Stimulated activated CD8-positive, alpha-beta memory T cell treated with anti-CD3 and anti-CD28 coated beads, Interleukin-2, amount 100 ng/mL, for 48 hours (primary cell): ENCODE results near the gene RCSD1.
A peak's percentile ranks its signal among the peaks of the same experiment; 100 is the strongest.
"Not testable (repeated sequence)": the region's sequence is repeated elsewhere in the genome, so short reads cannot be mapped to it uniquely, and the experiment has no call there.

Experiments
- DNase-seq, 2 donors: peaks; one replicate each; pipeline ENCODE4 v3.0.0-alpha.2; 2020; ENCODE audit warnings: low read depth in 2 of 2

The RCSD1 gene, protein sequence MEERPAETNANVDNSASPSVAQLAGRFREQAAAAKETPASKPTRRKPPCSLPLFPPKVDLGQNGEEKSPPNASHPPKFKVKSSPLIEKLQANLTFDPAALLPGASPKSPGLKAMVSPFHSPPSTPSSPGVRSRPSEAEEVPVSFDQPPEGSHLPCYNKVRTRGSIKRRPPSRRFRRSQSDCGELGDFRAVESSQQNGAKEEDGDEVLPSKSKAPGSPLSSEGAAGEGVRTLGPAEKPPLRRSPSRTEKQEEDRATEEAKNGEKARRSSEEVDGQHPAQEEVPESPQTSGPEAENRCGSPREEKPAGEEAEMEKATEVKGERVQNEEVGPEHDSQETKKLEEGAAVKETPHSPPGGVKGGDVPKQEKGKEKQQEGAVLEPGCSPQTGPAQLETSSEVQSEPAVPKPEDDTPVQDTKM

DNA sequence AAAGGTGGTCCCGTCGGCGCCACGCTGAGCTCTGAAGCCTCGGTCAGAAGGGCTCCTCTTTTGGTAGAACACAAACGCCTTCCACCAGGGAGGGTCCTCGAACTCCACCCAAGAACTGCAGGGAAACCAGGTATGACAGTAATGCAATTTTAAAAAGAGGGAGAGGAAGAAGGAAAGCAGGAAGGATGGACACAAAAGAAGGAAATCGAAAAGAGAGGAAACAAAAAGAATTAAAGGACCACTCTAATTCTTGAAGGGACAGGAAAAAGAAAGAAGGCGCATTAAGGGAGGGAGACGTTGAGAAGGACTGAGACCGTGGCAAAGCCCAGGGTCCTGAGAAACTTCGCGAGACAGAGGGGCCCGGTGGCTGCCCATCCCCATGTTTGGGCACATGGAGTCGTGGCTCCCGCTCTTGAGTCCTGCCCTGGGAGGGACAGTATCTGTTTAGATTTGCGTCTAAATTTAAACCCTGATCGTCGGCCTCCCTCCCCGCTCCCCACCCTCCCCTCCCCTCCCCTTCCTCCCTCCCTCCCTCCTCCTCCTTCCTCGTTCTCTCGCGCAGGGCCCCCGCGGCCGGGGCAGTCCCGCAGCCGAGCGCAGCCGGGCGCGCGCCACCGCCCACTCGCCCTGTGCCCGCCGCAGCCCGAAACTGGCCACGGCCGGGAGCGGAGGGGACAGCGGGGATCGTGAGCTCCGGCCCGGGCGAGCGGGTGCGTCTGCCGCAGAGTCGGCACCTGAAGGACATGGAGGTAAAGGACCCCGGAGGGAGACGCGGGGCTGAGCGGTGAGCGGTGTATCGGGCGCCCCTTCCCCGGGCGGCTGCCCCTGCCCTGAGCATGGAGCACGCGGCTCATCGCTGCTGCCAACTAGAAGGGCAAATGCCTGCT, at the start of gene RCSD1:
RCSD1 (plus strand) TSS at position 552 of the 887 bp plus-strand sequence; CDS start at position 744, 192 bp downstream.
- peak; percentile 57 to 71 for DNase-seq

DNA sequence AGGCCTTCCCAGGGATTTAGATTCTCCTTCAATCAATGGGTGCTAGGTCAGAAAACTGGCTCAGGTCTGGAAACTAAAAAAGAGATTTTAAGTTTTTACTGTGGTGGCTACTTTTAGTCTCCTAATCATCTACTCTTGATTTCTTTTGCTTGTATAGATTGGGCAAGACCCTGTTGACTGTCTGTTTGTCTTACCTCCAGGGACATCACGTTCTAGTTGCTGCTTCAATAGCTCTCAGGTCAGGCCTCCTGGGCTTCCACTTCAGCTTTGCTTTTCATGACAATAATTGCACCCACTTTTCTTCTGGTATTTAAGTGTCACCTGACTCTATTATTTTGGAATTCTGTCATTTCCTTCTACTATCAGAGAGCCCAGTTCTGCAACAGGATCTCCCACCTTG, 48.0 kb upstream of the RCSD1 start:
- no peak for DNase-seq

DNA sequence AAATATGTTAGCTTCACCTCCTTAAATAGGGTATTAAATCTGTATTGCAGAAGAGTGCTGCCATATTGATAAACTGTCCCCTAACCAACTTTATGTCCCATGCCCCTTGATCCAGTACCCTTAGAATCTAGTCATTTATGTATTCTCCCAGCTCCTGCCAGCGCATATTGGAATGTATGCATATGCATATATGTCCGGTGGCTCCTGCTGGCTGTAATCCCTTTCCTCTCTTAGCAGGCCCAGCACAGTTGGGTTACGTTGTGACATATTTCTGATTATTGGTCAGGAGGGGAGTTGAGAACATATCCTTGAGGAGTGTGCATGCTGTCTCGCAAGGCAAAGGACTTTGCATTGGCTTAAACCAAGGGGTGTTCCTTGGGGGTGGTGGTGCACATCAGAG, 47.3 kb upstream of the RCSD1 start:
- no peak for DNase-seq

DNA sequence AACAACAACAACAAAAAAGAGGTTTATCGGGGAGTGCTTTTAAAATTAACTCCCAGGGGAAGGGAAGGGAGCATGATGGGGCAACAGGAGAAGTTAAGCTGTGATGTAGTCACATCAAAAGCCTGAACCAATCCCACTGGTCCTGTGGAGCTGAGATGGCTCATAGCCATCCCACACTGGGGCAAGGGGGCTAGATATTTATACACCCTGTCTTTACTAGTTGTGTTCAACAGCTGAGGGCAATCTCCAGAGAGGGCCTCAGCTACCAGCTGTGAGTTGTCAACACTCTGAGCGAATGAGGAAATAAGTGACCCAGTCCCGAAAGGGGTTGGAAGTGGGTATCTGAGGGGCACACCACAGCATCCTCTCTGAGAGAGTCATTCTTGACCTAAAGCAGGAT, 45.5 kb upstream of the RCSD1 start:
- no peak for DNase-seq

DNA sequence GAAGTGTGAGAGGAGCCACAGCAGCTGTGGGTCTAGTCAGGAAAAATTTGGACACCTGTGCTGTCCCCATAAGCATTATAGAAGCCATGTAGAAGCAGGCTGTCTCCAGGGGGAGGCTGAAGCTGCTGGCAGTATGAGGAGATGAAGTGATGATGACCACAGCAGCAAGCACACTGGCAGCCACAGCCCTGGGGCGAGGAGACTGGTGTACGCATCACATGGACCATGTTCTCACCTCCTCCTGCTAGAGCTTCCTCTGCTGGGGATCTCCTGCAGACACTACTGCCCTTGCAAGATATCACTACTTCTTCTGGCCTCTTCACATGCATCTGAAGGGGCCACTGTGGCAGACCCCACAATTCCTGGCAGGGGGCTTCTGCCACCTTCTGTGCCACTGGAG, 42.7 kb upstream of the RCSD1 start:
- DNase-seq, result no peak

DNA sequence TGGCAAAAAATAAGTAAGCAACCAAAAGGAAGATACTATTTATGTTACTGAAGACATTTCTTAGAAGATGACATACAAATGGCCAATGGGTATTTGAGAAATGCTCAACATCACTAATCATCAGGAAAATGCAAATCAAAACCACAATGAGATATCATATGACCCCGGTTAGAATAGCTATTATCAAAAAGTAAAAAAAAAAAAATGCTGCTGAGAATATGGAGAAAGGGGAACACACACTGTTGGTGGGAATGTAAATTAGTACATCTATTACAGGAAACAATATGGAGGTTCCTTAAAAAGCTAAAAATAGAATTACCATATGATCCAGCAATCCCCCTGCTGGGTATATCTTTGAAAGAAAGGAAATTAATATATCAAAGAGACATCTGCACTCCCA, 42.2 kb upstream of the RCSD1 start:
- DNase-seq, result no peak

DNA sequence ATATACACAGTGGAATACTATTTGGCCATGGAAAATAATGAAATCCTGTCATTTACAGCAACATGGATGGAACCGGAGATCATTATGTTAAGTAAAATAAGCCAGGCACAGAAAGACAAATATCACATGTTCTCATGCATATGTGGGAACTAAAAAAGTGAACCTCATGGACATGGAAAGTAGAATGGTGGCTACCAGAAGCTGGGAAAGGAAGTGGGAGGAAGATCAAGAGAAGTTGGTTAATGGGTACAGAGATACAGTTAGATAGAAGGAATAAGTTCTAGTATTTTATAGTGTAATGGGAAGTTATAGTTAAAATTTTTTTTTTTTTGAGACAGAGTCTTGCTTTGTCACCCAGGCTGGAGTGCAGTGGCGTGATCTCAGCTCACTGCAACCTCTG, 41.7 kb upstream of the RCSD1 start:
- DNase-seq, result no peak

DNA sequence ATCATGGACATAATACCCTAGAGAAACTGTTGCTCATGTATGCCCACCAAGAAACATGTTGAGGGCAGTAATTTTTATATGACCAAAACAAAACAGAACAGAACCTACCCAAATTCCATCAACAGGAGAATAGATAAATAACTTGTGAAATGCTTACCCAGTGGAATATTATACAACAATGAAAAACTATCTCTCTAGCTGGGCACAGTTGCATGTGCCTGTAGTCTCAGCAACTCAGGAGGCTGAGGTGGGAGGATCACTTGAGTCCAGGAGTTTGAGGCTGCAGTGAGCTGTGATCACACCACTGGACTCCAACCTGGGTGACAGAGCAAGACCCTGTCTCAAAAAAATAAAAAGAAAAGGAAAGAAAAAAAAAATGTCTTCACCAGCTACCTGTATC, 37.6 kb upstream of the RCSD1 start:
- DNase-seq, result no peak

DNA sequence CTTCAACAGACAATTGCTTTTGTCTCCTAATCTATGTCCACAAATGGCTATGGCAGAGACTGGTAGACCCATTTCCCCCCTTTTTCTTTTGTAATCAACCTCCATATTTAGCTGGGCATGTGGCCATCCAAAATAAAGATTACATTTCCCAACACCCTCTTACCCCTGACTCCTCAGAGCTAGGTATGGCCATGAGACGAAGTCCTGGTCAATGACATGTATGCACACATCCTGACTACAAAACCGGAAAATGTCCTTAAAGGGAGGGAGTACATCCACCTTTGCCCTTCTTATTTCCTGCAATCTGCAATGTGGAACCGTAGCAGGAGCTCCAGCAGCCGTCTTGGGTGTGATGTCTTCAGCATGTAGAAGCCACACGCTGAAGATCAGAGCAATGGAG, 36.2 kb upstream of the RCSD1 start:
- DNase-seq, result no peak

DNA sequence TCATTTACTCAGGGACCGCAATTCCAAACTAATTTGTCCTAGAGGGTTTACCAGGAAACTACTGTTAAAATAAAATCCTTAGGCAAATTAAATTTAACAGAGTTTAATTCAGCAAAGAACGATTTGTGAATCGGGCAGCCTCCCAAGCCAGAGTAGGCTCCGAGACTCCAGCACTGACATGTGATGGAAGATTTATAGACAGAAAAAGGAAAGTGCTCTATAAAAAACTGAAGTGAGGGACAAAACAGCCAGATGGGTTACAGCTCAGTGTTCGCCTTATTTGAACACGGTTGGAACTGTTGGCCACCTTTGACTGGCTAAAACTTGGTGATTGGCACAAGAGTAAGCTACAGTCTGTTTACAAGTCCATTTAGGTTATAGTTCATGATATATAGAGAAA, 35.2 kb upstream of the RCSD1 start:
- DNase-seq, result no peak

DNA sequence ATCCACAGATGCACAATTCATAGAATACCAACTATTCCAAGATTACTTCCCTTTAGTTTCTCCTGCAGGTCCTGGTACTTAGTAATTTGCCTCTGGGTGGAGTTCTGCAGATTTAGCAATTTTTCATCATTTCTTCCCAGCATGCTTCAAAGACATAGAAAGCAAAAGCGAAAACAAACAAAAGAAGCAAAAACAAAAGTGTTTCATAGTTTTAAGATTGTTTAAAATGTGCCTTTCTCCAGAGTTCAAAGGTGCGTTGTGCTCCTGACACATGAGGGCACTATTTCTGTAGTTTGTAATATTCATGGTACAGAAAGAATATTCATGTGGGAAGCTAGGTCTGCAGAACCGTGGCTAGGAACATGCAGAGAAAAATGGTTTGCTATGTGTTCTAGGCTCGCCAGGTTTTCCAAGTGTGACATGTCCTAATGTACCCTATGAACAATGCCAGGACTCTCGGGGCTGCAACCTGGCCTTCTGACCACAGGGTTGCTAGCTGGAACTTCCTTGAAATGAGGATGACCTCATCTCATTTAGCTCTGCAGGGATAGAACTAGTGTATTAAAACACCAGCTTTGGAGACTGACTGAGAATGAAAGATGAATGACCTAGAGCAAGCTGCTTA, 30.0 kb upstream of the RCSD1 start:
- DNase-seq, result no peak

DNA sequence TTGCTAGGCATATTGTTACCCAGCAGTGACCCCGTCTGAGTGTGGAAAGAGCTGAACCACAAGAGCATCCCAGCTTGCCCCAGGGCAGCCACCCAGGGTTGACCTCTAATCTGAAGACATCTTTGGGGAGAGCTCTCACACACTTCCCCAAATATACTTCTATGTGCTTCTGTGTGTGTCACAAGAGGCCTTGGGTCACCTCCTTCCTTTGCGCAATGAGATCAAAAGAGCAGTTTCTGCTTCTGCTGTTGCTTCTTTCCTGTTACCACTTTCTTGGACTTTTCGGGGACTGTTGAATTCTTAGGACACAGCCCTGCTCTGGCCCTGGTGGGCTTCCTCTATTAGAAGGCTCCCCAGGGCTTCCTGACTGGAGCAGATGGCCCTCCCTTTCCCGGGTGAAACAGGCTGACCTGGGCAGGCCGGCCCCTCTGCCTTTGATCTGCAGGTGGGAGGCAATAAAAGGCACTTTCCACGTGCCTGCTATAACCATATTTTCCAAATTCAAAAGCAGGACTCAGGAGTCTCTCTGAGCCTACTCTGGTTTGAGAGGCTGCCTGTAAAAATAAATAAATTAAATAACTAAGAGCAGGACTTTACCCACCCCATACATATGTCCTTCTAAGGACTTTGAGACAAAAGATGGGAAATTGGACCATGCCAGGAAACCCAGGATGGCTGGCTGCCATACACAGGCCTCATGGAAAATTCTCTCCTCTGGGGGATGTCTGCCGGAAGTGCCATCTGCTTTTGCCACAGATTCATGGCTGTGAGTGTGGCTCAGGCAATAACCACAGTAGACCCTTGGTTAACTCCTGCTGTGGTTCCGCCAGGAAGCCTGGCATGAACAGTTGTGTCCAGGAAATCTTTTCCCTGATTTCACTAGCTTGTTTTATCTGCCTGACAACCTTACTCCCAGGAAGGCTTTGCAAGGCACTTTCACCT, 28.3 kb upstream of the RCSD1 start:
- DNase-seq, result no peak

DNA sequence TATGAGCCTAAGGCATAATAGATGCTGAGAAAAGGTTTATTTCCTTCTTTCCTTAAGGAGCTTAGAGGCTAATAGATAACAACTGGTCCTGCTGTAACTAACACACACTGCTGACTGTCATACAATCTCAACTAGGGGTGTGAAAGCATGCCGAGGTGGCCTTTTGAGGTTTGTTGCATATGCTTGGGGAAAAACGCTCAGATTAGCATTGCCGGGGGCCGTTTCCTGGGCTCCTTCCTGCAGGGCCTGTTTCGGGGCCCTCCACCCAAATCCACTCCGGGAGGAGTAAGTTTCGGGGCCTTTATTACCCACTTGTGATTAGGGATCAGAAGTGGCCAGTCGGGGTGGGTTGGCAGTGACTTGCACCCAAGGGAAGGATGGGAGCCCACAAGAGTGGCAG, 27.2 kb upstream of the RCSD1 start:
- no peak for DNase-seq

DNA sequence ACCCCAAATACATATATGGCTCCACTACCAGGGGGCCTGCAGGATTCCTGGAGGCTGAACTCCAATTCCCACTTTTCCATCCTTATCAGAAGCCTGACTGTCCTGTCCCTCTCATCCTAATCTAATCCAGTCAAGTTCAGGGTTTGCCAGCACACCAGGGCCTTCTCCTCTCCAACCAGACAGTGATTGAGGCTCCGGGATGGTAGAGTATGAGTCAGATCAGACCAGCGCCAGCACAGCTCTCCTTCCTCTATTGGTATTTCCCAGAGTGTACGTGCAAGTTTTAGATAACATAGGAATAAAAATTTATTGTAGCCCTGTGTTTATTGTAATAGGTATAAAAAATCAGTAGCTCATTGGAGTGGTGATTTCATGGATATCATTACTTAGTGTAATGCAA, 24.5 kb upstream of the RCSD1 start:
- no peak for DNase-seq

DNA sequence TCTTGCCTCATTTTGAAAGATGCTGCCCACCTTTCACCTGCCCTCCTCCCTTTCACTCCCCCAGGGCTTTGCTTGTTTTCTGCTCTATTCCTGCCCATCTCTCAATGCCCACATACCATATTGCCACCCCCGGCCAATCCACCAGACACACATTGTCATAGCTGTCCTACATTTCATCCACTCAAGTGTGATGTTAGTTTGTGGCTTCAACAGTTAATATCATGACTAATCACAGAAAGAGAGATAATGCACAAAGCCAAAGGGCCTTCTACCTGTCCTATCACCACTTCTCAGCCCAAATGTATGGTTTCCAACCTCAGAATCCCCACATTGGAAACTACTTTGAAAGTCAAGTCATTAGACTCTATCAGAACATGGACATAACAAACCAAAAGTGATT, 18.0 kb upstream of the RCSD1 start:
- no peak for DNase-seq

DNA sequence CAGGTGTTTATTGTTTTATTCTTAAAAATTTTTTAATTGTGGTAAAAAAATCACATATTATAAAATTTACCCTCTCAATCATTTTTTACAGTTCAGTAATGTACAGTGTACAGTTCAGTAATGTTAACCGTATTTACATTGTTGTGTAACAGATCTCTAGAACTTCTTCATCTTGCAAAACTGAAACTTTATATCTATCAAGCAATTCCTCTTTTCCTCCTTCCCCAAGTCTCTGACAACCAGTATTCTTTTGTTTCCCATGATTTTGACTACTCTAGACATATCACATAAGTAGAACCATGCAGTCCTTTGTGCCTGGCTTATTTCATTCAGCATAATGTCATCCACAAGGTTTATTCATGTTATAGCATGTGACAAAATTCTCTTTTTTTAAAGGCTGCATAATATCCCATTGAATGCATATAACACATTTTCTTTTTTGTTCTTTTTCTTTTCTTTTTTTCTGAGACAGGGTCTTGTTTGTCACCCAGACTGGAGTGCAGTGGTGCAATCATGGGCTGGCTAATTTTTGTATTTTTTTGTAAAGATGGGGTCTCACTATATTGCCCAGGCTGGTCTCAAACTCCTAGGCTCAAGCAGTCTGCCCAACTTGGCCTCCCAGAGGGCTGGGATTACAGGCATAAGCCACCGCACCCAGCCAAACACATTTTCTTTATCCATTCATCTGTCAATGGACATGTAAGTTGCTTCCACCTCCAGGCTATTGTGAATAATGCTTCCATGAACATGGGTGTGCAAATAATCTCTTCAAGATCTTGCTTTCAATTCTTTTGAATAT, 17.2 kb upstream of the RCSD1 start:
- no peak for DNase-seq

DNA sequence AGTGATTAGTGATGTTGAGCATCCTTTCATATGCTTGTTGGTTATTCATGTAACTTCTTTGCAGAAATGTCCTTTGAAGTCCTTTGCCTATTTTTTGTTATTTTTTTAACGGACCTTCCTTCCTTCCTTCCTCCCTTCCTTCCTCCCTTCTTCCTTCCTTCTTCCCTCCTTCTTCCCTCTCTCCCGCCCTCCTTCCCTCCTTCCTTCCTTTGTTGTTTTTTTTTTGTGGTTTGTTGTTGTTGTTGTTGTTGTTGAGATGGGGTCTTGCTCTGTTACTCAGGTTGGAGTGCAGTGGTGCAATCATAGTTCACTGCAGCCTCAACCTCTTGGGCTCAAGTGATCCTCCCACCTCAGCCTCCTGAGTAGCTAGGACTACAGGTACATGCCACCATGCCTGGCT, 16.0 kb upstream of the RCSD1 start:
- not testable (repeated sequence) for DNase-seq

DNA sequence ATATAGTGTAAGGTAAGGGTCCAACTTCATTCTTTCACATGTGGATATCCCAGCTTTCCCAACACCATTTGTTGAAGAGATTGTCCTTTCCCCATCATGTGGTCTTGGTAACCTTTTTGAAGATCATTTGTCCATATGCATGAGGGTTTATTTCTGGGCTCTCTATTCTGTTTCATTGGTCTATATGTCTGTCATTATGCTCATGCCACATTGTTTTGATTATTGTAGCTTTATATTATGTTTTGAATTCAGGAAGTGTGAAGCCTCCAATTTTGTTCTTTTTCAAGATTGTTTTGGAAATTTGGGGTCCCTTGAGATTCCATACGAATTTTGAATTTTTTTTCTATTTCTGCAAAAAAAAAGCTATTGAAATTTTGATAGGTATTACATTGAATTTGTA, 15.2 kb upstream of the RCSD1 start:
- no peak for DNase-seq

DNA sequence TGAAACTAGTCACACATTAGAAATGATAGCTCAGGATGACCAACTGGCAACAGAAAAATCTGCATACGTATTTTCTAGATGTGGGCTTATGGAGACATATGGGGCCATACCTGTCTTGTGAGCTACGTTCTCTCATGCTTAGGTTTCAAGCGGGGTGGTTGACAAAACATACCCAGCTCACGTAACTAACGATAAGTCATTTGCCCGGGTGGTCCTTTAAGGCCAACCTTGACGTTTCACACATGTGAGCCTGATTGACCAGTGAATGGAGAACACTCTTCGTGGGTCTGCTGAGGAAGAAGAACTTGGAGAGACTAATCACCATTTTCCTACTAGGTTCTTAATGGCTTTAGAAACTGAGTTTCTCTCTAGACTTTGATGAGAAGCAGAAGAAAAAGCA, 13.5 kb upstream of the RCSD1 start:
- DNase-seq, result no peak
